A549 (cell line): Measurements from ENCODE around the gene NCEH1. TPM values are rescaled to one million over a fixed set of nuclear protein-coding genes. Genes with fewer than 3 reads are reported as not detected.

Source experiments
- ATAC-seq, 2 experiments: fragments of 200-7000 bp in 1 of 2; fragments of >200 bp in 1 of 2; cut with Nextera tagmentation in 1 of 2; cut with Tn5 transposase in 1 of 2; 3 replicates each; pipeline versions ENCODE4 v1.8.0 to v1.9.1; 2018 to 2020; ENCODE audit warnings: mild to moderate bottlenecking in 1 of 2, moderate library complexity in 1 of 2
- CTCF ChIA-PET: fragments of 300-600 bp; sonication (Branson Sonifier 250); formaldehyde crosslinking; extraction: SDS; loops from one replicate; lab custom pipeline; 2021; ENCODE audit warnings: antibody characterized with exemption, inconsistent platforms; lab: Yijun Ruan, JAX
- POLR2A ChIA-PET: fragments of 350-600 bp; formaldehyde crosslinking; extraction: SDS; loops from one replicate; lab custom pipeline; 2021; ENCODE audit warnings: antibody characterized with exemption, inconsistent platforms; lab: Yijun Ruan, JAX
- DNase-seq, 2 experiments: peaks; one replicate each; pipeline versions ENCODE4 v3.0.0 to v3.0.0-alpha.2; 2011 to 2016; ENCODE audit warnings: low read depth in 1 of 2, low spot score in 1 of 2
- FAIRE-seq: peaks from 2 replicates; lab custom pipeline; 2011; peaks lifted over from hg19 to GRCh38; lab: Jason Lieb, UNC
- H3K27ac ChIP-seq, 2 experiments: fragments of >200 bp; sonication (Bioruptor Twin); formaldehyde crosslinking; 3 replicates each; pipeline ENCODE4 v1.5.1; 2016 to 2017
- H3K4me1 ChIP-seq: fragments of >200 bp; sonication (Bioruptor Twin); formaldehyde crosslinking; 3 replicates; pipeline ENCODE4 v1.6.1; 2016
- H3K4me2 ChIP-seq: fragments of >200 bp; sonication (Bioruptor Twin); formaldehyde crosslinking; 3 replicates; pipeline ENCODE4 v1.6.1; 2016
- H3K4me3 ChIP-seq: fragments of >200 bp; sonication (Bioruptor Twin); formaldehyde crosslinking; 3 replicates; pipeline ENCODE4 v1.5.1; 2016
- H3K9me3 ChIP-seq: fragments of >200 bp; sonication (Bioruptor Twin); formaldehyde crosslinking; 3 replicates; pipeline ENCODE4 v1.6.1; 2016
- CBX8 ChIP-seq: fragments of 200-600 bp; sonication (generic); IDR thresholded peaks from 2 replicates; pipeline ENCODE4 v1.6.1; 2016
- CEBPB ChIP-seq, 2 experiments: fragments of >200 bp in 1 of 2; sonication (Bioruptor Twin) in 1 of 2; formaldehyde crosslinking in 1 of 2; IDR thresholded peaks; 2 replicates each; pipeline ENCODE4 v1.6.1; 2012 to 2016
- CHD2 ChIP-seq: fragments of 150-350 bp; IDR thresholded peaks from 2 replicates; pipeline ENCODE4 v1.6.1; 2014; ENCODE audit warnings: low read length; ENCODE audit not compliant: partially characterized antibody
- CHD4 ChIP-seq: fragments of 200-600 bp; sonication (generic); IDR thresholded peaks from 2 replicates; pipeline ENCODE4 v1.6.1; 2016; ENCODE audit warnings: antibody characterized with exemption, mild to moderate bottlenecking, borderline replicate concordance
- EP300 ChIP-seq, 2 experiments: fragments of >200 bp; sonication (Bioruptor Twin); formaldehyde crosslinking; IDR thresholded peaks; 2 replicates in 1 of 2; 3 replicates in 1 of 2; pipeline ENCODE4 v1.6.1; 2016 to 2017
- ESRRA ChIP-seq: fragments of 150-350 bp; IDR thresholded peaks from 2 replicates; pipeline ENCODE4 v1.6.1; 2014; ENCODE audit warnings: mild to moderate bottlenecking, low read length, borderline replicate concordance
- FOSL2 ChIP-seq, 2 experiments: fragments of 450-650 bp in 1 of 2; fragments of >200 bp in 1 of 2; sonication (Bioruptor Twin) in 1 of 2; formaldehyde crosslinking; IDR thresholded peaks; 2 replicates each; pipeline versions ENCODE4 v1.5.0 to v1.6.1; 2016 to 2020; ENCODE audit warnings: mild to moderate bottlenecking in 1 of 2, moderate library complexity in 1 of 2
- FOXS1 ChIP-seq: fragments of 250-450 bp; sonication (Bioruptor Pico); IDR thresholded peaks from 2 replicates; pipeline ENCODE4 v1.5.0; 2020; ENCODE audit warnings: mild to moderate bottlenecking, moderate library complexity
- HEYL ChIP-seq: fragments of 250-450 bp; sonication (Bioruptor Pico); IDR thresholded peaks from 2 replicates; pipeline ENCODE4 v1.8.0; 2021; ENCODE audit warnings: mild to moderate bottlenecking, moderate library complexity
- HOXA7 ChIP-seq: fragments of 250-450 bp; sonication (Bioruptor Pico); IDR thresholded peaks from 2 replicates; pipeline ENCODE4 v1.5.0; 2020; ENCODE audit warnings: mild to moderate bottlenecking, moderate library complexity
- HOXB5 ChIP-seq: fragments of 250-450 bp; sonication (Bioruptor Pico); IDR thresholded peaks from 2 replicates; pipeline ENCODE4 v1.5.0; 2020; ENCODE audit warnings: mild to moderate bottlenecking, moderate library complexity
- MAFK ChIP-seq: fragments of 450-650 bp; IDR thresholded peaks from 2 replicates; pipeline ENCODE4 v1.6.1; 2014; ENCODE audit not compliant: partially characterized antibody
- MYC ChIP-seq: IDR thresholded peaks from 2 replicates; pipeline ENCODE4 v1.6.1; 2012; ENCODE audit warnings: mild to moderate bottlenecking, inconsistent platforms, low read length, improper control_type of control experiment, borderline replicate concordance
- NFE2L2 ChIP-seq: fragments of 150-350 bp; conservative IDR thresholded peaks from 2 replicates; pipeline ENCODE4 v1.6.1; 2014; ENCODE audit warnings: low read length
- RAD21 ChIP-seq, 2 experiments: fragments of >200 bp in 1 of 2; sonication (Bioruptor Twin) in 1 of 2; formaldehyde crosslinking in 1 of 2; IDR thresholded peaks in 1 of 2; conservative IDR thresholded peaks in 1 of 2; 2 replicates in 1 of 2; 3 replicates in 1 of 2; pipeline ENCODE4 v1.6.1; 2012 to 2018; ENCODE audit warnings: inconsistent platforms in 1 of 2
- RARB ChIP-seq: fragments of 250-450 bp; sonication (Bioruptor Pico); IDR thresholded peaks from 2 replicates; pipeline ENCODE4 v1.8.0; 2021; ENCODE audit warnings: mild to moderate bottlenecking, moderate library complexity
- RCOR1 ChIP-seq: fragments of 150-350 bp; IDR thresholded peaks from 2 replicates; pipeline ENCODE4 v1.6.1; 2014; ENCODE audit warnings: antibody characterized with exemption, low read length, low read depth
- SMC3 ChIP-seq: fragments of >200 bp; sonication (Bioruptor Twin); formaldehyde crosslinking; IDR thresholded peaks from 3 replicates; pipeline ENCODE4 v1.6.1; 2018; ENCODE audit warnings: inconsistent platforms
- TP53 ChIP-seq: fragments of 250-450 bp; sonication (Bioruptor Pico); IDR thresholded peaks from 2 replicates; pipeline ENCODE4 v1.5.0; 2021; ENCODE audit warnings: mild to moderate bottlenecking, moderate library complexity
- ZC3H11A ChIP-seq: fragments of 450-650 bp; IDR thresholded peaks from 2 replicates; pipeline ENCODE4 v1.6.1; 2014; ENCODE audit warnings: antibody characterized with exemption, mild to moderate bottlenecking
- ZSCAN20 ChIP-seq: fragments of 250-450 bp; sonication (Bioruptor Pico); IDR thresholded peaks from 2 replicates; pipeline ENCODE4 v1.8.0; 2022; ENCODE audit warnings: mild to moderate bottlenecking, moderate library complexity
- WGBS: methylation state at CpG from one replicate; pipeline ENCODE4 v1.1.6; 2017; ENCODE audit errors: missing lambda C conversion rate; 5-methylcytosine and 5-hydroxymethylcytosine counted together
- polyA plus RNA-seq, 4 experiments: library from polyadenylated mRNA; depleted of rRNA in 3 of 4; stranded (reverse); fragments of >200 nt; fragmentation: RNase III in 1 of 4; extraction: RNeasy Plus Mini Kit Qiagen cat#74134 plus additional on column Dnase treatment in 1 of 4; gene quantifications; 2 replicates in 3 of 4; 3 replicates in 1 of 4; pipeline ENCODE4 v1.2.3, GENCODE V29; 2011 to 2017
- TF ChIP-seq, protein P1 (sequence below): fragments of >200 bp; sonication (Bioruptor Twin); formaldehyde crosslinking; IDR thresholded peaks from 3 replicates; pipeline ENCODE4 v1.5.1; 2016
- TF ChIP-seq, protein P2 (sequence below): fragments of >200 bp; sonication (Bioruptor Twin); formaldehyde crosslinking; IDR thresholded peaks from 2 replicates; pipeline ENCODE4 v1.6.1; 2016
- TF ChIP-seq, protein P3 (sequence below): fragments of 150-350 bp; IDR thresholded peaks from 2 replicates; pipeline ENCODE4 v1.6.1; 2014; ENCODE audit warnings: low read depth, mild to moderate bottlenecking, low read length
- TF ChIP-seq, protein P4 (sequence below): IDR thresholded peaks from 2 replicates; pipeline ENCODE4 v1.6.1; 2012

NCEH1 gene
- polyA plus RNA-seq, 2 of the 4 experiments (the other 2 are of a cell fraction), result 21.4 to 33.2 TPM

DNA sequence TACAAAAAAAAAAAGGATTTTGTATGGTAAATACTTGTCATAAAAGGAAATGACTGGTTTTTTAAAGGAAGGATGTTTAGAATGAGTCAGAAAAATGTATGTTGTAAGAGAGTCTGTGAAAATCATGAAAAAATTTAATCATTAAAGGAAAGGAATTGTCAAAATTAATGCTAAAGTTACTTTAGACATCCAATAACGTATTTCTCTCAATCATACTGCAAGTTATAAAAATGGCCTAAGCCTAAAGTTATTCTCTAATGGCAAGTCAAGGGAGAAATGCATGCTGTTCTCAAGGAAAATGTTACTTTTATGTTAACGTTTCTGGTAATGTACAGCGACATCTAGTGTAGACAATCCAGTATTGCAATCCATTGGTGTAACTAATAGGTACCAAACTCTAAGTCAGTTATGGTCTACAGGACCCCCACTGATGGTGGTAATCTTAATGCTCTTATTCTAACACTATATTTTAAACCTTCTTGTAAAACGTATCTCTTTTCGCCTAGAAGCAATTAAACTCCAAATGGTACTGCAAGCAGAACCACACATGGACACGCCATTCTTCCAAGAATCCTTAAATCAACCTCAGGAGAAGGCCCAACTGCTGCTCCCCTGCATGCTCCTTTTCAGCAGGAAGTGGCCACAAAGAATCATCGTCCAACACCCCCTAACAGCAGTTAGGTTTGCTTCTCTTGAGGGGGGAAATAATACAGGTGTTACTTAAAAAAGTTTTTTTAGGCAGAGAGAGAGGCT, 35.2 kb downstream of the NCEH1 start:
- ChIA-PET POLR2A (no interaction called here), CTCF (interaction anchor here (0.6 to 5.1 kb wide), 12 partner anchors 8 to 74 kb away, joined by 3 to 41 read pairs (median 4); partner anchors contain the start of genes ECT2 and NCEH1)
- no peak for TF ChIP-seq RARB (CRISPR knock-in tag)
- TF ChIP-seq FOSL2 (IDR thresholded peaks at IDR 0.05), result no peak
- 0 out of 2 replicates have a peak, but pooled peaks have one; percentile 9 for TF ChIP-seq FOSL2 (CRISPR knock-in tag; IDR thresholded peaks at IDR 0.05)
- TF ChIP-seq, protein P1, sequence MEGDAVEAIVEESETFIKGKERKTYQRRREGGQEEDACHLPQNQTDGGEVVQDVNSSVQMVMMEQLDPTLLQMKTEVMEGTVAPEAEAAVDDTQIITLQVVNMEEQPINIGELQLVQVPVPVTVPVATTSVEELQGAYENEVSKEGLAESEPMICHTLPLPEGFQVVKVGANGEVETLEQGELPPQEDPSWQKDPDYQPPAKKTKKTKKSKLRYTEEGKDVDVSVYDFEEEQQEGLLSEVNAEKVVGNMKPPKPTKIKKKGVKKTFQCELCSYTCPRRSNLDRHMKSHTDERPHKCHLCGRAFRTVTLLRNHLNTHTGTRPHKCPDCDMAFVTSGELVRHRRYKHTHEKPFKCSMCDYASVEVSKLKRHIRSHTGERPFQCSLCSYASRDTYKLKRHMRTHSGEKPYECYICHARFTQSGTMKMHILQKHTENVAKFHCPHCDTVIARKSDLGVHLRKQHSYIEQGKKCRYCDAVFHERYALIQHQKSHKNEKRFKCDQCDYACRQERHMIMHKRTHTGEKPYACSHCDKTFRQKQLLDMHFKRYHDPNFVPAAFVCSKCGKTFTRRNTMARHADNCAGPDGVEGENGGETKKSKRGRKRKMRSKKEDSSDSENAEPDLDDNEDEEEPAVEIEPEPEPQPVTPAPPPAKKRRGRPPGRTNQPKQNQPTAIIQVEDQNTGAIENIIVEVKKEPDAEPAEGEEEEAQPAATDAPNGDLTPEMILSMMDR, result peak; percentile 67
- TF ChIP-seq SMC3, result 0 out of 3 replicates have a peak, but pooled peaks have one; percentile 8
- TF ChIP-seq RAD21 (conservative IDR thresholded peaks at IDR 0.05 in 1 of 2, IDR thresholded peaks at IDR 0.05 in 1 of 2), result peak; percentile 21 to 22; a peak in 1 of 5 replicates
- TF ChIP-seq NFE2L2, result no peak
- no peak for TF ChIP-seq RCOR1
- TF ChIP-seq HOXB5 (CRISPR knock-in tag), result no peak
- TF ChIP-seq HEYL (CRISPR knock-in tag), result no peak
- Histone ChIP-seq H3K4me2 (peak overlapping the region; percentile 35; the same call in 2 of the 3 replicates), H3K9me3 (no peaks in the 10 kb centered on the region), H3K4me1 (peaks cover 37% of the 10 kb centered on the region), H3K4me3 (no peak overlapping the region), H3K27ac (peak overlapping the region; percentile 26 to 57; a peak in 1 of 6 replicates)
- FAIRE-seq, result no peak
- DNase-seq, result peak in 1 of 2 experiments; percentile 61
- WGBS, result 21% methylated on average over 7 of the region's 7 CpGs
- ATAC-seq, result peak in 1 of 2 experiments; percentile 40; a peak in 3 of 6 replicates

DNA sequence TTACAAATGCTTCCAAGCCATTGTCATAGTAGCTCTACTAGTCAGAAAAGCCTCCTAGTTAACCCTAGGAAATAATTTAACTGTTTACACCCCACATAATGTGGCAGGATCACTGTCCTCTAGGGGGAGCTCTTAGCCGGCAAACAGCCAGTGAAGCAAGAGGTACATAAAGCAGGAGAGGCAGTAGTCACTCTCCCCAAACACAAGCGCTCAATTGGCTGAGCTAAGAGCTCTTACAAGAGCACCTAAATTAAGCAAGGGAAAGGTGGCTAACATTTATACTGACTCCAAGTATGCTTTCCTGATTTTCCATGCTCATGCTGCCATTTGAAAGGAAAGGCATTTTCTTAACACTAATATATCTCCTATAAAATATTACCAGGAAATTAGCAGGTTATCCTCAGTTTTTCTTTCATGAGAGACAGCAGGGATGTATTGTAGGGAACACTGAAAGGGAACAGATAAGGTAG, 37.6 kb downstream of the NCEH1 start:
- ATAC-seq (peak; percentile 86 to 96; a peak in 5 of 6 replicates), DNase-seq (peak; percentile 51 to 85), FAIRE-seq (no peak)
- H3K4me1 ChIP-seq, result peaks cover 35% of the 10 kb centered on the region
- WGBS, result 0% methylated on average over 2 of the region's 2 CpGs
- H3K9me3 ChIP-seq, result no peaks in the 10 kb centered on the region
- H3K27ac ChIP-seq, result peak overlapping the region; percentile 54 to 77
- CTCF ChIA-PET, result interaction anchor here (0.7 to 5.1 kb wide), 28 partner anchors 9 to 306 kb away, joined by 3 to 41 read pairs (median 4); partner anchors contain the start of genes ECT2 and NCEH1
- POLR2A ChIA-PET, result interaction anchor here (0.6 to 1.4 kb wide), 3 partner anchors 7 to 76 kb away, joined by 3 to 10 read pairs (median 9); partner anchors contain the start of gene ECT2
- peak overlapping the region; percentile 52 for H3K4me2 ChIP-seq
- TF ChIP-seq CBX8 (no peak), CHD2 (no peak), TP53 (CRISPR knock-in tag) (no peak), ESRRA (no peak), ZC3H11A (no peak), CEBPB (IDR thresholded peaks at IDR 0.05) (peak in 1 of 2 experiments; percentile 45; a peak in 1 of 4 replicates), FOXS1 (CRISPR knock-in tag) (no peak), SMC3 (peak; percentile 61), HOXA7 (CRISPR knock-in tag) (peak; percentile 65; the same call in 1 of the 2 replicates), MAFK (no peak), ZSCAN20 (CRISPR knock-in tag) (no peak), EP300 (IDR thresholded peaks at IDR 0.05) (no peak), RAD21 (conservative IDR thresholded peaks at IDR 0.05 in 1 of 2, IDR thresholded peaks at IDR 0.05 in 1 of 2) (peak; percentile 79 to 81), RCOR1 (no peak), MYC (no peak), CHD4 (no peak), HEYL (CRISPR knock-in tag) (no peak)
- TF ChIP-seq, protein P2, sequence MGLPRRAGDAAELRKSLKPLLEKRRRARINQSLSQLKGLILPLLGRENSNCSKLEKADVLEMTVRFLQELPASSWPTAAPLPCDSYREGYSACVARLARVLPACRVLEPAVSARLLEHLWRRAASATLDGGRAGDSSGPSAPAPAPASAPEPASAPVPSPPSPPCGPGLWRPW, result no peak
- TF ChIP-seq, protein P1, result peak; percentile 85
- TF ChIP-seq, protein P3, sequence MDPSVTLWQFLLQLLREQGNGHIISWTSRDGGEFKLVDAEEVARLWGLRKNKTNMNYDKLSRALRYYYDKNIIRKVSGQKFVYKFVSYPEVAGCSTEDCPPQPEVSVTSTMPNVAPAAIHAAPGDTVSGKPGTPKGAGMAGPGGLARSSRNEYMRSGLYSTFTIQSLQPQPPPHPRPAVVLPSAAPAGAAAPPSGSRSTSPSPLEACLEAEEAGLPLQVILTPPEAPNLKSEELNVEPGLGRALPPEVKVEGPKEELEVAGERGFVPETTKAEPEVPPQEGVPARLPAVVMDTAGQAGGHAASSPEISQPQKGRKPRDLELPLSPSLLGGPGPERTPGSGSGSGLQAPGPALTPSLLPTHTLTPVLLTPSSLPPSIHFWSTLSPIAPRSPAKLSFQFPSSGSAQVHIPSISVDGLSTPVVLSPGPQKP, result no peak
- TF ChIP-seq, protein P4, sequence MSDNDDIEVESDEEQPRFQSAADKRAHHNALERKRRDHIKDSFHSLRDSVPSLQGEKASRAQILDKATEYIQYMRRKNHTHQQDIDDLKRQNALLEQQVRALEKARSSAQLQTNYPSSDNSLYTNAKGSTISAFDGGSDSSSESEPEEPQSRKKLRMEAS, result no peak
- H3K4me3 ChIP-seq, result no peak overlapping the region
